ENCODE data around the gene PKN2.

DNA sequence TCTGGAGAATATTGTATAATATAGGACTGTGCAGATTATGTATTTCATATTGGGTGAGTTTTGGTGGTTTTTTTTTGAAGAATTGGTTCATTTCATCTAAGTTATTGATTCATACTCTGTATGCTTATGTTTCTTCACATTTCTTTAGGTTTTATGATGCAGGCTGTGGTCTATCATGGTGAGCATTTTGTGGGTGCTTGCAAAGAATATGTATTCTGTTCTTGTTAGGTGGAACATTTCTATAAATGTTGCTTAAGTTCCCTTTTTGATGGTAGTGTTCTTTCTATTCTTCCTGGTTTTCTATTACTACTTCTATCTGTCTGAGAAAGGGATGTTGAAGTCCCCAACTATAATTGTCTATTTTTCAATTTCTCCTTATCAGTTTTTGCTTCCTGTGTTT is 42.6 kb downstream of the PKN2 start:
- TF ChIP-seq EZH2 (IDR thresholded peaks at IDR 0.05; ENCODE audit: low read depth, unreplicated experiment), result no peak
- TF ChIP-seq, protein P1, sequence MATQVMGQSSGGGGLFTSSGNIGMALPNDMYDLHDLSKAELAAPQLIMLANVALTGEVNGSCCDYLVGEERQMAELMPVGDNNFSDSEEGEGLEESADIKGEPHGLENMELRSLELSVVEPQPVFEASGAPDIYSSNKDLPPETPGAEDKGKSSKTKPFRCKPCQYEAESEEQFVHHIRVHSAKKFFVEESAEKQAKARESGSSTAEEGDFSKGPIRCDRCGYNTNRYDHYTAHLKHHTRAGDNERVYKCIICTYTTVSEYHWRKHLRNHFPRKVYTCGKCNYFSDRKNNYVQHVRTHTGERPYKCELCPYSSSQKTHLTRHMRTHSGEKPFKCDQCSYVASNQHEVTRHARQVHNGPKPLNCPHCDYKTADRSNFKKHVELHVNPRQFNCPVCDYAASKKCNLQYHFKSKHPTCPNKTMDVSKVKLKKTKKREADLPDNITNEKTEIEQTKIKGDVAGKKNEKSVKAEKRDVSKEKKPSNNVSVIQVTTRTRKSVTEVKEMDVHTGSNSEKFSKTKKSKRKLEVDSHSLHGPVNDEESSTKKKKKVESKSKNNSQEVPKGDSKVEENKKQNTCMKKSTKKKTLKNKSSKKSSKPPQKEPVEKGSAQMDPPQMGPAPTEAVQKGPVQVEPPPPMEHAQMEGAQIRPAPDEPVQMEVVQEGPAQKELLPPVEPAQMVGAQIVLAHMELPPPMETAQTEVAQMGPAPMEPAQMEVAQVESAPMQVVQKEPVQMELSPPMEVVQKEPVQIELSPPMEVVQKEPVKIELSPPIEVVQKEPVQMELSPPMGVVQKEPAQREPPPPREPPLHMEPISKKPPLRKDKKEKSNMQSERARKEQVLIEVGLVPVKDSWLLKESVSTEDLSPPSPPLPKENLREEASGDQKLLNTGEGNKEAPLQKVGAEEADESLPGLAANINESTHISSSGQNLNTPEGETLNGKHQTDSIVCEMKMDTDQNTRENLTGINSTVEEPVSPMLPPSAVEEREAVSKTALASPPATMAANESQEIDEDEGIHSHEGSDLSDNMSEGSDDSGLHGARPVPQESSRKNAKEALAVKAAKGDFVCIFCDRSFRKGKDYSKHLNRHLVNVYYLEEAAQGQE (IDR thresholded peaks at IDR 0.05; ENCODE audit: unreplicated experiment), result no peak
- TF ChIP-seq, protein P2, sequence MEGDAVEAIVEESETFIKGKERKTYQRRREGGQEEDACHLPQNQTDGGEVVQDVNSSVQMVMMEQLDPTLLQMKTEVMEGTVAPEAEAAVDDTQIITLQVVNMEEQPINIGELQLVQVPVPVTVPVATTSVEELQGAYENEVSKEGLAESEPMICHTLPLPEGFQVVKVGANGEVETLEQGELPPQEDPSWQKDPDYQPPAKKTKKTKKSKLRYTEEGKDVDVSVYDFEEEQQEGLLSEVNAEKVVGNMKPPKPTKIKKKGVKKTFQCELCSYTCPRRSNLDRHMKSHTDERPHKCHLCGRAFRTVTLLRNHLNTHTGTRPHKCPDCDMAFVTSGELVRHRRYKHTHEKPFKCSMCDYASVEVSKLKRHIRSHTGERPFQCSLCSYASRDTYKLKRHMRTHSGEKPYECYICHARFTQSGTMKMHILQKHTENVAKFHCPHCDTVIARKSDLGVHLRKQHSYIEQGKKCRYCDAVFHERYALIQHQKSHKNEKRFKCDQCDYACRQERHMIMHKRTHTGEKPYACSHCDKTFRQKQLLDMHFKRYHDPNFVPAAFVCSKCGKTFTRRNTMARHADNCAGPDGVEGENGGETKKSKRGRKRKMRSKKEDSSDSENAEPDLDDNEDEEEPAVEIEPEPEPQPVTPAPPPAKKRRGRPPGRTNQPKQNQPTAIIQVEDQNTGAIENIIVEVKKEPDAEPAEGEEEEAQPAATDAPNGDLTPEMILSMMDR (conservative IDR thresholded peaks at IDR 0.05; ENCODE audit: low read depth in 2 of 2), result no peak
- no peak for TF ChIP-seq POLR2AphosphoS5 (IDR thresholded peaks at IDR 0.05; ENCODE audit: low read depth)
- no peak for TF ChIP-seq ZNF114 (CRISPR knock-in tag; IDR thresholded peaks at IDR 0.05)
- no peak for TF ChIP-seq EZH2phosphoT487 (IDR thresholded peaks at IDR 0.05; ENCODE audit: unreplicated experiment)
- TF ChIP-seq, protein P3, sequence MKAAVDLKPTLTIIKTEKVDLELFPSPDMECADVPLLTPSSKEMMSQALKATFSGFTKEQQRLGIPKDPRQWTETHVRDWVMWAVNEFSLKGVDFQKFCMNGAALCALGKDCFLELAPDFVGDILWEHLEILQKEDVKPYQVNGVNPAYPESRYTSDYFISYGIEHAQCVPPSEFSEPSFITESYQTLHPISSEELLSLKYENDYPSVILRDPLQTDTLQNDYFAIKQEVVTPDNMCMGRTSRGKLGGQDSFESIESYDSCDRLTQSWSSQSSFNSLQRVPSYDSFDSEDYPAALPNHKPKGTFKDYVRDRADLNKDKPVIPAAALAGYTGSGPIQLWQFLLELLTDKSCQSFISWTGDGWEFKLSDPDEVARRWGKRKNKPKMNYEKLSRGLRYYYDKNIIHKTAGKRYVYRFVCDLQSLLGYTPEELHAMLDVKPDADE (IDR thresholded peaks at IDR 0.05), result no peak
- TF ChIP-seq NANOG (IDR thresholded peaks at IDR 0.05; ENCODE audit: borderline replicate concordance), result no peak
- no peak for TF ChIP-seq JUNB (IDR thresholded peaks at IDR 0.05; ENCODE audit: unreplicated experiment)
- no peak for TF ChIP-seq ZNF331 (CRISPR knock-in tag; IDR thresholded peaks at IDR 0.05; ENCODE audit: low read depth)

Data from GM23338 (cell line).